ENCODE measurements around the gene ANKRD11.

The ANKRD11 gene

DNA sequence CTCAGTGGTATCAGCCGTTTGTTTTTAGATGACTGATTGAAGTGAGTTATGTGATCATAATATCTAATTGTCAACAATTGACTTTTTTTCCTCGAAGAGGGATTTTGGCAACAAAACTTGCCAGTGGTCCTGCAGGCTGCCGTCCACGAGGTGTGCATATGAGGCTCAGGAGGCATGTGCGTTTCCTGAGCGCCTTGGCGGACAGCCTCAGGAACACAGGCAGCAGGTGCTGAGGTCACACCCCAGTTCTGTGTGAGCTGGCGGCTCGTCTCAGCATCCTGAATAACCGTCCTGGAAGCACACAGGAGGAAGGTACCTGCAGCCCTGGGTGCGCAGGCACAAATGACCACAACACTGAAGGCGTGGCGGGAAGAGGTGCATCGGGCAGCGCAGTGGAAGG lies 29.5 kb upstream of the ANKRD11 start:
- no peak for TF ChIP-seq POLR2AphosphoS5 (IDR thresholded peaks at IDR 0.05; ENCODE audit: low read depth, low read length)
- TF ChIP-seq TAF1 (IDR thresholded peaks at IDR 0.05; ENCODE audit: borderline replicate concordance, insufficient read depth, low read length) = no peak
- TF ChIP-seq, protein P1, sequence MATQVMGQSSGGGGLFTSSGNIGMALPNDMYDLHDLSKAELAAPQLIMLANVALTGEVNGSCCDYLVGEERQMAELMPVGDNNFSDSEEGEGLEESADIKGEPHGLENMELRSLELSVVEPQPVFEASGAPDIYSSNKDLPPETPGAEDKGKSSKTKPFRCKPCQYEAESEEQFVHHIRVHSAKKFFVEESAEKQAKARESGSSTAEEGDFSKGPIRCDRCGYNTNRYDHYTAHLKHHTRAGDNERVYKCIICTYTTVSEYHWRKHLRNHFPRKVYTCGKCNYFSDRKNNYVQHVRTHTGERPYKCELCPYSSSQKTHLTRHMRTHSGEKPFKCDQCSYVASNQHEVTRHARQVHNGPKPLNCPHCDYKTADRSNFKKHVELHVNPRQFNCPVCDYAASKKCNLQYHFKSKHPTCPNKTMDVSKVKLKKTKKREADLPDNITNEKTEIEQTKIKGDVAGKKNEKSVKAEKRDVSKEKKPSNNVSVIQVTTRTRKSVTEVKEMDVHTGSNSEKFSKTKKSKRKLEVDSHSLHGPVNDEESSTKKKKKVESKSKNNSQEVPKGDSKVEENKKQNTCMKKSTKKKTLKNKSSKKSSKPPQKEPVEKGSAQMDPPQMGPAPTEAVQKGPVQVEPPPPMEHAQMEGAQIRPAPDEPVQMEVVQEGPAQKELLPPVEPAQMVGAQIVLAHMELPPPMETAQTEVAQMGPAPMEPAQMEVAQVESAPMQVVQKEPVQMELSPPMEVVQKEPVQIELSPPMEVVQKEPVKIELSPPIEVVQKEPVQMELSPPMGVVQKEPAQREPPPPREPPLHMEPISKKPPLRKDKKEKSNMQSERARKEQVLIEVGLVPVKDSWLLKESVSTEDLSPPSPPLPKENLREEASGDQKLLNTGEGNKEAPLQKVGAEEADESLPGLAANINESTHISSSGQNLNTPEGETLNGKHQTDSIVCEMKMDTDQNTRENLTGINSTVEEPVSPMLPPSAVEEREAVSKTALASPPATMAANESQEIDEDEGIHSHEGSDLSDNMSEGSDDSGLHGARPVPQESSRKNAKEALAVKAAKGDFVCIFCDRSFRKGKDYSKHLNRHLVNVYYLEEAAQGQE (IDR thresholded peaks at IDR 0.05; ENCODE audit: insufficient read depth in 1 of 2, low read depth in 2 of 2, low read length in 2 of 2) = no peak
- no peak for TF ChIP-seq SIN3A (IDR thresholded peaks at IDR 0.05; ENCODE audit: borderline replicate concordance, insufficient read depth, low read length)
- no peak for TF ChIP-seq FOXP2 (optimal IDR thresholded peaks at IDR 0.05; ENCODE audit: borderline replicate concordance, extremely low read depth, extremely low read length, insufficient read depth)

DNA sequence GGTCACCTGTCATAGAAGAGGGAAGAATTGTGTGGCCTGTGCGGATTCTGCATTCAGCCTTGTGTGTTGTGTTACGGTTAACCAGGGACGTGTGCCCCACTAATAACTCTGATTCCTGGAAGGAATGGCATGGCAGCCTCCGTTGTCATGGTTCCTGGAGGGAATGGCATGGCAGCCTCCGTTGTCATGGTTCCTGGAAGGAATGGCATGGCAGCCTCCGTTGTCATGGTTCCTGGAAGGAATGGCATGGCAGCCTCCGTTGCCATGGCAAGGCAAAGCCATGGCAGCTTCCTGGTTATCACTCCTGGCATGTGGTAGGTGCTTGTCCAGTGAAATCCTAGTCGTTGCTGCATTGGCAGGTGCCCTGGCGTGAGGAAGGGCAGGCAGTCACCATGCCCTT lies 26.8 kb upstream of the ANKRD11 start:
- TF ChIP-seq TAF1 (IDR thresholded peaks at IDR 0.05; ENCODE audit: borderline replicate concordance, insufficient read depth, low read length) = no peak
- no peak for TF ChIP-seq SIN3A (IDR thresholded peaks at IDR 0.05; ENCODE audit: borderline replicate concordance, insufficient read depth, low read length)
- TF ChIP-seq, protein P1 (IDR thresholded peaks at IDR 0.05; ENCODE audit: insufficient read depth in 1 of 2, low read depth in 2 of 2, low read length in 2 of 2) = no peak
- TF ChIP-seq POLR2AphosphoS5 (IDR thresholded peaks at IDR 0.05; ENCODE audit: low read depth, low read length) = no peak
- TF ChIP-seq FOXP2 (optimal IDR thresholded peaks at IDR 0.05; ENCODE audit: borderline replicate concordance, extremely low read depth, extremely low read length, insufficient read depth) = no peak

DNA sequence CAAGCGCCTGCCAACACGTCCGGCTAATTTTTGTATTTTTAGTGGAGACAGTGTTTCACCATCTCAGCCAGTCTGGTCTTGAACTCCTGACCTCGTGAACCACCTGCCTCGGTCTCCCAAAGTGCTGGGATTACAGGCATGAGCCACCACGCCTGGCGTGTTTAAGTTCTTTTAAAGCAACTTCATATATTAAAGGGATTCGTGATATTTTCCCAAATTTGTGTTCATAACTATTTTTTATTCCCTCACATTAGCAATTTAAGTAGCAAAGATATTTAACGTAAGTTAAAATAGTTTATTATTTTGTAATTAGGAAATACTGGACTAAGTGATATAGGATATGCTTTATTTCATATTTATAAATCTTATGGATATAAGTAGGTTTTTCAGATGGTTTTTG lies 22.1 kb upstream of the ANKRD11 start:
- no peak for TF ChIP-seq SIN3A (IDR thresholded peaks at IDR 0.05; ENCODE audit: borderline replicate concordance, insufficient read depth, low read length)
- no peak for TF ChIP-seq POLR2AphosphoS5 (IDR thresholded peaks at IDR 0.05; ENCODE audit: low read depth, low read length)
- no peak for TF ChIP-seq TAF1 (IDR thresholded peaks at IDR 0.05; ENCODE audit: borderline replicate concordance, insufficient read depth, low read length)
- TF ChIP-seq, protein P1 (IDR thresholded peaks at IDR 0.05; ENCODE audit: insufficient read depth in 1 of 2, low read depth in 2 of 2, low read length in 2 of 2) = no peak
- TF ChIP-seq FOXP2 (optimal IDR thresholded peaks at IDR 0.05; ENCODE audit: borderline replicate concordance, extremely low read depth, extremely low read length, insufficient read depth) = no peak

DNA sequence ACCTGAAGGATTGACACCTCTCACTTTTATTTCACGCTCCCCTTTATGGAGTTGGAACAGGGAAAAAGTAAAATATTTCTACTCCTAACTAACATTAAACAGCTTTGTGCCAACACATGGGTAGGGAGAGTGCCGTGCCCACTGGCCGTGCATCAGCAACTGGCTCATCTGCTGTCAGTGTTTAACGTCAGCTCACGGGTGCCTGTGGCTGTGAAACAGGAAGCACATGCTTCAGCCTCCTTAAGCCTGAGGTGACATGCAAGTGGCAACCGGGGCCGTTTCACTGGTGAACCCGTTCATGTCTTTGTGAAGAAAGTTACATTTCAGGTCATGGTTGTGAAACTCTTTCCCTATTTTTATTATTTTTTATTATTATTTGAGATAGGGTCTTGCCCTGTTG lies 21.0 kb upstream of the ANKRD11 start:
- TF ChIP-seq TAF1 (IDR thresholded peaks at IDR 0.05; ENCODE audit: borderline replicate concordance, insufficient read depth, low read length) = no peak
- TF ChIP-seq FOXP2 (optimal IDR thresholded peaks at IDR 0.05; ENCODE audit: borderline replicate concordance, extremely low read depth, extremely low read length, insufficient read depth) = no peak
- no peak for TF ChIP-seq SIN3A (IDR thresholded peaks at IDR 0.05; ENCODE audit: borderline replicate concordance, insufficient read depth, low read length)
- no peak for TF ChIP-seq POLR2AphosphoS5 (IDR thresholded peaks at IDR 0.05; ENCODE audit: low read depth, low read length)
- TF ChIP-seq, protein P1 (IDR thresholded peaks at IDR 0.05; ENCODE audit: insufficient read depth in 1 of 2, low read depth in 2 of 2, low read length in 2 of 2) = no peak

DNA sequence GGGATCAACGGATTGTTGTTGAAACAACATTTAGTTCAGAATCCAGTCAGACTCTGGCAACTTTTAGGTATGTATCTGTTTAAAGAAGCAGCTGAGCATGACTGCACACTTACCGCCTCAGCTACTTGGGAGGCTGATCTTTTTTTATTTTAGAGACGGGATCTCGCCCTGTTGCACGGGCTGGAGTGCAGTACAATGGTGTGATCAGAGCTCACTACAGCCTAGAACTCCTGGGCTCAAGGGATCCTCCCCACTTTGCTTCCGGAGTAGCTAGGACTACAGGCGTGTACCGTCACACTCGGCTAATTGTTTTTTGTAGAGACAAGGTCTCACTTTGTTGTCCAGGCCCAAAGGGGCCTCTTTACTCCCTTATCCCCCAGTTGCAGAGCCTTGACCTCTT lies 20.2 kb upstream of the ANKRD11 start:
- TF ChIP-seq, protein P1 (IDR thresholded peaks at IDR 0.05; ENCODE audit: insufficient read depth in 1 of 2, low read depth in 2 of 2, low read length in 2 of 2) = no peak
- TF ChIP-seq TAF1 (IDR thresholded peaks at IDR 0.05; ENCODE audit: borderline replicate concordance, insufficient read depth, low read length) (no peak), SIN3A (IDR thresholded peaks at IDR 0.05; ENCODE audit: borderline replicate concordance, insufficient read depth, low read length) (no peak), POLR2AphosphoS5 (IDR thresholded peaks at IDR 0.05; ENCODE audit: low read depth, low read length) (no peak), FOXP2 (optimal IDR thresholded peaks at IDR 0.05; ENCODE audit: borderline replicate concordance, extremely low read depth, extremely low read length, insufficient read depth) (no peak)
